GM18511 (cell line): ENCODE data around the gene PC.

Source experiments
- ATAC-seq: cut with Tn5 transposase; IDR thresholded peaks from one replicate; pipeline ENCODE4 v1.9.1; 2021; ENCODE audit warnings: mild to moderate bottlenecking, moderate library complexity; ENCODE audit not compliant: unreplicated experiment

Gene PC

GRCh38 chr11:66857234-66857926 lies 100.8 kb downstream of the PC start:
- no peak for ATAC-seq

DNA sequence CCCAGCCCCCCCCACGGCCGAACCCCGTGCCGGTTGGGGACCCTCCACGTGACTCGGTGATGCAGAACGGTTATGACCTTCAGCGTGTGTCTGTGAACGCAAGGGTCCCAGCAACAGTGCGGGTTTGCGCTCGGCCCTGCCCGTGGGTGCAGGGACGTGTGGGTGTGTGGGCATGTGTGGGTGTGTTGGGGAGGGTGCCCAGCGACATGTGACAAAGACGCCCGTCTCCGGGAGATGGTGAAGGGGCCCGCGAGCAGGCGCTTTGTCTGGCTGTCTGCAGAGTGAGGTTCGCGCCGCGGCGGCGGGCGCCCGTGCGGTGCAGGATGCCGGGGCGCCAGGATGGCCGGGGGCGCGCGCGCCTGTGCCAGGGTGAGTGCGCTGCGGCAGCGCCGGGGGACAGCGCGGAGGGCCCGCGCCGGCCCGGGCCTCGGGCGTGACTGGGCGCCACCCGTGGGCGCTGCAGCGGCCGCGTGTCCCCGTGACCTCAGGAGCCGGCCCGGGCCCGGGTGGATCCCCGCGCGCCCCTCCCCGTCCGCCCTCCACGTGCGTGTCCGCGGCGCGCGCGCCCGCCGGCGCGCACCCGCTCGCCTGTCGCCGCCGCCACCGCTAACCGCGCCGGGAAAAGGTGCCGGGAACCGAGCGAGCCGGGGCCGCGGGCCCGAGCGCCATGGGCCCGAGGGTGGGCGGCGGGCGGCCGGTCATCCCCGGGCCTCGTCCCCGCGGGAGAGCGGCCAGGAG lies 101.5 kb downstream of the PC start, which contains the start of gene LRFN4:
TSS of gene LRFN4 (plus strand) at position 569 of the 738 bp plus-strand sequence. CDS start 681 bp downstream, outside the sequence.
- peak; percentile 40 for ATAC-seq

DNA sequence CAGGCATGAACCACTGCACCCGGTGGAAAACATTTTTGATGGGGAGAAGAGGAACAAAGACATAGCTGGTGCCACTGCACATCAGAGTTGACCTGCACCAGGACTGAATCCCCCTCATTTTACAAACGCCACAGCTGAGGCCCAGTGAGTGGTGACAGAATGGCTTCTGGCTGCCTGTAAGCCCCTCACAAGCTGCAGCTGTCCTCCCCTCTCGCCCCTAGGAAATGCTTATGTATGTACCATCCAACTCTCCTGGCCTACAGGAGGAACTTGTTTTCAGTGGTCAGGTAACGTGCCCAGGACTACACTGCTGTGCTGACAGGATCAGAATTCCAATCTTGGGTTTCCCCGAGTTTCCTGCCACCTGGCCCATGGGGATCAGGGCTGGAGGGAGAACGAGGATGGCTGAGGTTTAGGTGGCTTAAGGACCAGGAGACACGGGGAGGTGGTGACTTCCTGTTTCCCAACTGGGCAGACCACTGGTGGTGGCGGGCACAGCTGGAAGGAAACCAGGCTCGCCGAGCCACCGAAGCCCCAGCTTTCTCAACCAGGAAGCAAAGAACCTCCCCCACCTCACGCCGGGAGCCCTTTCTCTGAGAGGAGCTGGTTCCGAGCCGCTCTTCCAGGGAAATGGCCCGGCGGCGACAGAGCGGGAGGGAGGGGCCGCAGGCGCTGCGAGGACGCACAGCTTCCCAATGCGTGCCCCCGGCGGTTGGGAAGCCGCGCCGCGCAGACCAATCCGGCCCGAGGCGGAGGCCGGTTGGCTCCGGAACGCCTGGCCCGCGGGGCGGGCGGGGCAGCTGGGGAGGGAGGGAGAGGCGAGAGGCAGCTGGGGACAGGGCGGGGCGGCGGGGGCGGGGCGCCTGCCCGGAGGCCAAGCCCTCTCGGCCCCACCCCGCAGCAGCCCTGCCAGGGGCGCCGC lies 102.3 kb downstream of the PC start:
- peak; percentile 84 for ATAC-seq

GRCh38 chr11:66854729-66855211 lies 103.4 kb downstream of the PC start:
- ATAC-seq, result no peak

- ATAC-seq, result no peak
These were observed 103.9 kb downstream of the PC start for GRCh38 chr11:66854231-66854661.

DNA sequence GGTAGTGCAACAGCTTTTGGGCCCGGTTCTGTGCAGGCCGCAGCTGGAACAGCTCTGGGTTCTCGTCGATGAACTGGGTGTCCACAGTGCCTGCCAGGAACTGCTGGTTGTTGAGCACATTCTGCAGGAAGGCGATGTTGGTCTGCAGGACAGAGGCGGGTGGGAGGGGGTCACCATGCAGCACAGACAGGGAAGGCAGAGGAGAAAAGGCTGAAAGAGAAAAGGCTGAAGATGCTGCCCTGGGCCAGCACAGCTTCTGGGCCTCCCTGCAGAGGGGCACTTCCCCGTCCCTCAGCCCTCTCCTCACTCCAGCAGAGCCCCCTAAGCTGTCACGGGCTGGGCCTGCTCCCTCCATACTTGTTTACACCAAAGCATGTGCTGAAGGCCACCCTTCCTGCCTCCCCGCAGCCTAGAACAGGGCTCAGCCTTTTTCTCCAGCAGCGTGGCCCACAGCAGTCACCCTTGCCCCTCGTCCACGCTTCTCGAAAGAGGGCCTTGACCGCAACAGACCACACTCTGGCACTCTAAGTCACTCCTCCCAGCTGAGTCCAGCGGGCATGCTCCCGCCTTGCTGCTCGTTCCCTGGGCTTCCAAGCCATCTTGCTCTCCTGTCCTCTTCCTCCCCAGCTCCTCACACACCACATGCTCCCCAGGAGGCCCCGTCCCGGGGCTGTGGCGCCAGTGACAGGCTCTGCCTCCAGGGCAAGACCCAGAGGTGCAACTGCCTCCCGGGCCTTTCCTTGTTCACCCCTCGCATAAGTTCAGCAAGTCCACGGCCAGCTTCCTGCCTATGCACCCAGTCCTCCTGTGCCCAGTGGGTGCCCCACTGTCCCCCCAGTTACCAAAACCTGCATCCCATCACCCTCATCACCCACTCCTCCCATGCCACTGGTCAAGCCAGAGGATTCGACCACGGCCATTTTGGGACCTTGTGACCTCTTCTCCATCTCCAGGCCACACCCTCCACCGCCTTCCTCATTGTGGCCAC lies 104.6 kb downstream of the PC start:
- no peak for ATAC-seq

DNA sequence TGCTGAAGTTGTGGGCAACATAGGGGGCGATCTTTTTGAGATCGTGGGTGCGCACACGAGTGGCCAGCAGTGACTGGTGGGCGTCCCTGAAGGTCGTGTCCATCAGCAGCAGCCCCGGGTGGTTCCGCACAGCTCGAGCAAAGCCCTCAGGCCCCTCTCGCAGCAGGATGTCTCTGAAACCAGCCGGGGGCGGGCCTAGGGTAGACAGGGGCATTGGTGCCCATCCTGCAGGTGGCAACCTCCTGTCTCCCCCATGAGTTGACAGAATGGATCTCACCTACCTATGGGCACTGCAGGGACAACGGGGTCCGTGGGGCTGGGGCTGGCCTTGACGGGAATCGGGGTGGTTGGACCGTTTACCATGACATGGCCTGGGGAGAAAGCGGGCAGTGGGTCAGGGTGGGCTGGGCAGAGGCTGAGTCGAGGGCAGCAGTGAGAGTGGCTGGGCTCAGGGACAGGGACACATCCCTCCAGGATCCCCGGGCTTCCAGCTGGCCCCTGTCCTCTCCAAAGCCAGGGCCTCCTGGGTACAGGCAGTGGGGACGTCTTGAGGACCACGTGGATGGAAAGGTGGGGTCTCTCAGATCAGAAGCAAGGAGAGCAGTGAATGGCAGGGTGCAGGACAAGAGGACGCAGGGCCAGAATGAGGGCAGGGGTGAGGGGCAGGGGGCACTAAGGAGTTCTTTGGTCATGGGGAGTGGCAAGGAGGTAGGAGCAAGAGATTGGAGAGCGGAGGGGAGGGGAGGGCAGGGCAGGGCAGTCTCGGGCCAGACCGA lies 105.5 kb downstream of the PC start:
- no peak for ATAC-seq

DNA sequence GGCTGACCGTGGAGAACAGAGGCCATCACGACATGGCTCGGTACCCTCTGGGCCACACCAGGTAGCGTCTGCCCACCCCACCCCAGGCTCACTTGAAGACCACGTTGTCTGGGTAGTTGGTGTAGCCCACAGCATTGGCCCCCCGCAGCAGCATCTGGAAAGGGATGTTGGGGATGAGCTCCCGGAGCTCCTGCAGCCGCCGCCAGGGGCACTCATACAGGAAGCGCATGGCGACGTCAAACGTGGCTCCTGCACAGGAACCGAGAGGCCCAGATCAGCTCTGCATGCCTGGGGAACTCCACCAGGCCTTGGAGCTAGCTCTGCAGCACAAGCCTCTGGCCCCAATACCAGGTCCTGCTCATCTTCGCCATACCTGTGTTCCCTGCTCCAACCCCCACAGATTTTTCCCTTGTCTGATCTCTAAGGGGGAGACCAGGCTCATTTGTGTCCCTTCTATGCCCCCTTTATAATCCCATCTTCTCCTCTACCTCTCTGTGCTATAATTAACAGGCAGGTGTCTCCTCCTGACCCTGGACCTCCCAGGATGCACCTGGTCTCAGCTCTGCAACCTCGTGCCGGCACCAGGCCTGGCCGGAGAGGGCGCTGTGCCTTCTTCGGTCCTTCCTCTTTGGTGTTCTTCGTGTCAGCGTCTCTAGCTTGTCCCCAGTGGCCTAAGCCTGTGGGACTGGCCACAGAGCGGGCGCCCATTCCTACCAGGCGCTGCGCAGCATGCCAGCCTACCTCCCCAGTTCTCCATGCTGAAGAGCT lies 106.3 kb downstream of the PC start:
- ATAC-seq, result no peak

- no peak for ATAC-seq
These were observed 107.0 kb downstream of the PC start for GRCh38 chr11:66851239-66851596.

DNA sequence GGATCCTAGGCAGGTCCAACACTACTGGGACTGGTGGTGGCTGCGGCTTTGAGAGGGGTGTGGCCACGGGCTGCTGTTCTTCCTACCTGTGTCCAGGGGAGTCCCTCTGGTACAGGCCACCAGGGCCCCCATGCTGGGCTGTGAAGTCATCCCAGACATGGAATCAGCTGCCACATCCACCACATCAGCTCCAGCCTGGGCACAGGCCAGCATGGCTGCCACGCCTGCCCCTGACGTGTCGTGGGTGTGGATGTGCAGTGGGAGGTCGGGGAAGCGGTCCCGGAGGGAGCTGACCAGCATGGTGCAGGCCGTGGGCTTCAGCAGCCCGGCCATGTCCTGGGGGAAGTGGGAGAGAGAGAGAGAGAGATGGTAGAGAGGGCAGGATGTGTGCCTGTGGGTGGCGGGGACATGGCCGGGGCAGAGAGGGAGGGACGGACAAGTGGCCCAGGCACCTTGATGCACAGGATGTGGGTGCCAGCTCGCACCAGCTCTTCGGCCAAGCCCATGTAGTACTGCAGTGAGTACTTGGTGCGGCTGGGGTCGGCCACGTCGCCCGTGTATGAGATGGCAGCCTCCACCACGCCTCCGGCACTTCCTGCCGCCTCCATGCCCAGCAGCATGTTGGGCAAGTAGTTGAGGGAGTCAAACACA lies 107.5 kb downstream of the PC start:
- ATAC-seq, result no peak

- no peak for ATAC-seq
These were observed 108.0 kb downstream of the PC start for GRCh38 chr11:66850235-66850587.

GRCh38 chr11:66849501-66850234 lies 108.5 kb downstream of the PC start:
- no peak for ATAC-seq

DNA sequence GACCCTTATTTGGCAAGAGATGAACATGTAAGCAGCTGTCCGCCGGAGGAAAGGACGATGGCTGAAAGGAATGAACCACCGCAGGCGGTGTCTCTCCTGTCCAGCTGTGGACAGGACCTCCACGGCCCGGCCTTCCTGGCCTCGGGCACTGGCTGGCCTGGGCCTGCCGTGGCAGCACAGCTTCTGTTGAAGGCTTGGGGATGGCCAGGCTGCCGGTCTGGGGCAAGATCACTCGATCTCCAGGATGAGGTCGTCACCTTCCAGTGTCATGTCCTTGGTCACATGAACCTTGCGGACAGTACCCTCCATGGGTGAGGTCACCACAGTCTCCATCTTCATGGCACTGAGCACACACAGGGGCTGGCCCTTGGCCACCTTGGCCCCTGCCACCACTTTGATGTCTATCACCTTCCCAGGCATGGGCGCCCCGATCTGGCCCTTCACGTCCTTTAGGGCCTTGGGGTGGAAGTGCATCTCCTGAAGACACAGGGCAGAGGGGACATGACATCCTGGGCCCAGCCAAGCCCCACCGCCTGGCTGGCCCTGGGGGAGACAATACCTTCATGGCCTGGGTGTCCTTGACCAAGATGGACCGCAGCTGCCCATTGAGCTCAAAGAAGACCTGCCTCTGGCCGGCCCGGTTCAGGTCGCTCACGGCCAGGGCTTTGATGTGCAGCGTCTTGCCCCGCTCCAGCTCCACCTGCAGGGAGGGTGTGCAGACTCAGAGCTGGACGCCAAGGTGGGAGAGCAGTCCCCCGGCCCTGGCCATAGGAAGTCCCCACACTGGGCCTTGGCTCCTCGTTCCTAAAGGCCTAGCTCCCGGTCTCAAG lies 109.3 kb downstream of the PC start:
- no peak for ATAC-seq

- ATAC-seq, result no peak
These were observed 110.5 kb downstream of the PC start for GRCh38 chr11:66847461-66848232.

DNA sequence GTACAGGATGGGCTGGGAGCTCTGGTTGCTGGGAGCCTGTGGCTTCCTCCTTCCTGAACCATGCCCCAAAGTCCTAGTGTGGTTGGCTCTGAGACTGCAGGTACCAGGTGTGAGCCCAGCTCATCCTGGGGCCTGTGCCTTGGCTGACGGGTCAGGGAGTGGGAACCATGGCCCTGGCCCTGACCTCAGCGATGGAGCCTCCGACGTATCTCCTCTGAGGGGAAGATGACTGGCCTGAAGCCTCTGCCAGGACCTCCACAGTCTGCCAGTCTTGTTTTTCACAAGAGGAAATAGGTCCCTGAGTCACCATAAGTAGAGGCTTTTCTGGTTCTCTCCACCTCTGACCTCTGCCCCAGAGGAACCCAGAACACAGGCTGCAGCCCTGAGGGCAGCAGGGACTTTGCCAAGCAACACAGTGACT lies 111.5 kb downstream of the PC start:
- ATAC-seq, result no peak

GRCh38 chr11:66845876-66846212 lies 112.3 kb downstream of the PC start:
- no peak for ATAC-seq
